Measurements from ENCODE around the gene SEZ6L2. TPM values are rescaled to one million over a fixed set of nuclear protein-coding genes. Genes with fewer than 3 reads are reported as not detected.
A peak's percentile ranks its signal among the peaks of the same experiment; 100 is the strongest.

Gene SEZ6L2
- total and polyA plus RNA-seq, 2 of the 13 experiments (the other 11 are each of a cell fraction or from before 2014, with no cell fraction given), result 14.9 to 16.9 TPM

DNA sequence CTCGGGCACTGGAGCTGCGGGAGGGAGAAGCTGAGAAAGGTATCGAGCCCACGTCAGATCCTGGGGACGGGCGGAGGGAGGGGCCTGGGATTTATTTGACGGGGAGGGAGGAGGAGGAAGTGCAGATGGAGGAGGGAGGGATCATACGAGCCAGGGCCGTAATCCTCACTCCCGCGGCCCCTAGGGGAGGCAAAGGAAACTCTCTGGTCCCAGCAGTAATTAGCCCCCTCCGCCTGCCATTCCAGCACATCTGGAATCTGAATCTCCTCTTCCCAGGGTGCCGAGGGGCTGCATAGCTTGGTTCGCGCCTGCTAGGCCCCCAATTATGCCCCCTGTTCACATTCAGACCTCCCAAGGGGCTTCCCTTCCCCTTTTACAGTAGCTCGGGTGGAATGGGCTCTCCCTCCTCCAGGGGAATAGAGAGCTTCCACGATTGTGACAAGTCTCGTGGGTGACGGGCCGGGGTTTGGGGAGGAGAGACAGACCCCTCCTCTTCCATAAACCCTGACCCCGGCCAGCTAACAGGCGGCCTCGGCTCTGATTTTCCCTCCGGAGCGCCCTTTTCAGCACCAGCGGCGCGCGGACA, at the start of gene SEZ6L2 (continued):
- TF ChIP-seq GLI4 (CRISPR knock-in tag; IDR thresholded peaks at IDR 0.05; ENCODE audit: borderline replicate concordance) (no peak; the same call in 1 of the 2 replicates), TP53 (CRISPR knock-in tag; conservative IDR thresholded peaks at IDR 0.05) (peak; percentile 53; the same call in 1 of the 2 replicates), SAP130 (CRISPR knock-in tag; IDR thresholded peaks at IDR 0.05; ENCODE audit: low read depth) (peak; percentile 92), RCOR2 (CRISPR knock-in tag; IDR thresholded peaks at IDR 0.05) (no peak), ZNF709 (CRISPR knock-in tag; IDR thresholded peaks at IDR 0.05) (peak; percentile 99), ZNF850 (CRISPR knock-in tag; conservative IDR thresholded peaks at IDR 0.05) (no peak), JUNB (CRISPR knock-in tag; IDR thresholded peaks at IDR 0.05; ENCODE audit: borderline replicate concordance) (peak; percentile 71; the same call in 1 of the 2 replicates), ZNF720 (CRISPR knock-in tag; IDR thresholded peaks at IDR 0.05) (no peak), SRSF9 (IDR thresholded peaks at IDR 0.05; ENCODE audit: borderline replicate concordance, insufficient read depth, low read depth, low read length, poor library complexity, severe bottlenecking) (no peak), ZNF777 (CRISPR knock-in tag; IDR thresholded peaks at IDR 0.05) (no peak; the same call in 1 of the 2 replicates), NR2F6 (IDR thresholded peaks at IDR 0.05) (no peak), NR2F6 (CRISPR knock-in tag; IDR thresholded peaks at IDR 0.05) (no peak), ZNF737 (CRISPR knock-in tag; IDR thresholded peaks at IDR 0.05; ENCODE audit: borderline replicate concordance) (0 out of 2 replicates have a peak, but pooled peaks have one; percentile 25), ZNF382 (CRISPR knock-in tag; IDR thresholded peaks at IDR 0.05; ENCODE audit: borderline replicate concordance) (no peak), ZNF350 (CRISPR knock-in tag; IDR thresholded peaks at IDR 0.05; ENCODE audit: borderline replicate concordance, low read depth) (peak; percentile 53; the same call in 1 of the 2 replicates)
- TF ChIP-seq, protein P1, sequence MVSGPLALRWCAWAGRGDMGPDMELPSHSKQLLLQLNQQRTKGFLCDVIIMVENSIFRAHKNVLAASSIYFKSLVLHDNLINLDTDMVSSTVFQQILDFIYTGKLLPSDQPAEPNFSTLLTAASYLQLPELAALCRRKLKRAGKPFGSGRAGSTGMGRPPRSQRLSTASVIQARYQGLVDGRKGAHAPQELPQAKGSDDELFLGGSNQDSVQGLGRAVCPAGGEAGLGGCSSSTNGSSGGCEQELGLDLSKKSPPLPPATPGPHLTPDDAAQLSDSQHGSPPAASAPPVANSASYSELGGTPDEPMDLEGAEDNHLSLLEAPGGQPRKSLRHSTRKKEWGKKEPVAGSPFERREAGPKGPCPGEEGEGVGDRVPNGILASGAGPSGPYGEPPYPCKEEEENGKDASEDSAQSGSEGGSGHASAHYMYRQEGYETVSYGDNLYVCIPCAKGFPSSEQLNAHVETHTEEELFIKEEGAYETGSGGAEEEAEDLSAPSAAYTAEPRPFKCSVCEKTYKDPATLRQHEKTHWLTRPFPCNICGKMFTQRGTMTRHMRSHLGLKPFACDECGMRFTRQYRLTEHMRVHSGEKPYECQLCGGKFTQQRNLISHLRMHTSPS (CRISPR knock-in tag; IDR thresholded peaks at IDR 0.05; ENCODE audit: low read depth), result no peak
- TF ChIP-seq, protein P2, sequence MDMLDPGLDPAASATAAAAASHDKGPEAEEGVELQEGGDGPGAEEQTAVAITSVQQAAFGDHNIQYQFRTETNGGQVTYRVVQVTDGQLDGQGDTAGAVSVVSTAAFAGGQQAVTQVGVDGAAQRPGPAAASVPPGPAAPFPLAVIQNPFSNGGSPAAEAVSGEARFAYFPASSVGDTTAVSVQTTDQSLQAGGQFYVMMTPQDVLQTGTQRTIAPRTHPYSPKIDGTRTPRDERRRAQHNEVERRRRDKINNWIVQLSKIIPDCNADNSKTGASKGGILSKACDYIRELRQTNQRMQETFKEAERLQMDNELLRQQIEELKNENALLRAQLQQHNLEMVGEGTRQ (IDR thresholded peaks at IDR 0.05; ENCODE audit: low read depth, low read length), result no peak
- TF ChIP-seq, protein P2 (CRISPR knock-in tag; IDR thresholded peaks at IDR 0.05; ENCODE audit: borderline replicate concordance), result no peak
- TF ChIP-seq, protein P3, sequence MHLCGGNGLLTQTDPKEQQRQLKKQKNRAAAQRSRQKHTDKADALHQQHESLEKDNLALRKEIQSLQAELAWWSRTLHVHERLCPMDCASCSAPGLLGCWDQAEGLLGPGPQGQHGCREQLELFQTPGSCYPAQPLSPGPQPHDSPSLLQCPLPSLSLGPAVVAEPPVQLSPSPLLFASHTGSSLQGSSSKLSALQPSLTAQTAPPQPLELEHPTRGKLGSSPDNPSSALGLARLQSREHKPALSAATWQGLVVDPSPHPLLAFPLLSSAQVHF (CRISPR knock-in tag; IDR thresholded peaks at IDR 0.05), result no peak; the same call in 1 of the 2 replicates
- TF ChIP-seq, protein P4, sequence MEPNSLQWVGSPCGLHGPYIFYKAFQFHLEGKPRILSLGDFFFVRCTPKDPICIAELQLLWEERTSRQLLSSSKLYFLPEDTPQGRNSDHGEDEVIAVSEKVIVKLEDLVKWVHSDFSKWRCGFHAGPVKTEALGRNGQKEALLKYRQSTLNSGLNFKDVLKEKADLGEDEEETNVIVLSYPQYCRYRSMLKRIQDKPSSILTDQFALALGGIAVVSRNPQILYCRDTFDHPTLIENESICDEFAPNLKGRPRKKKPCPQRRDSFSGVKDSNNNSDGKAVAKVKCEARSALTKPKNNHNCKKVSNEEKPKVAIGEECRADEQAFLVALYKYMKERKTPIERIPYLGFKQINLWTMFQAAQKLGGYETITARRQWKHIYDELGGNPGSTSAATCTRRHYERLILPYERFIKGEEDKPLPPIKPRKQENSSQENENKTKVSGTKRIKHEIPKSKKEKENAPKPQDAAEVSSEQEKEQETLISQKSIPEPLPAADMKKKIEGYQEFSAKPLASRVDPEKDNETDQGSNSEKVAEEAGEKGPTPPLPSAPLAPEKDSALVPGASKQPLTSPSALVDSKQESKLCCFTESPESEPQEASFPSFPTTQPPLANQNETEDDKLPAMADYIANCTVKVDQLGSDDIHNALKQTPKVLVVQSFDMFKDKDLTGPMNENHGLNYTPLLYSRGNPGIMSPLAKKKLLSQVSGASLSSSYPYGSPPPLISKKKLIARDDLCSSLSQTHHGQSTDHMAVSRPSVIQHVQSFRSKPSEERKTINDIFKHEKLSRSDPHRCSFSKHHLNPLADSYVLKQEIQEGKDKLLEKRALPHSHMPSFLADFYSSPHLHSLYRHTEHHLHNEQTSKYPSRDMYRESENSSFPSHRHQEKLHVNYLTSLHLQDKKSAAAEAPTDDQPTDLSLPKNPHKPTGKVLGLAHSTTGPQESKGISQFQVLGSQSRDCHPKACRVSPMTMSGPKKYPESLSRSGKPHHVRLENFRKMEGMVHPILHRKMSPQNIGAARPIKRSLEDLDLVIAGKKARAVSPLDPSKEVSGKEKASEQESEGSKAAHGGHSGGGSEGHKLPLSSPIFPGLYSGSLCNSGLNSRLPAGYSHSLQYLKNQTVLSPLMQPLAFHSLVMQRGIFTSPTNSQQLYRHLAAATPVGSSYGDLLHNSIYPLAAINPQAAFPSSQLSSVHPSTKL (CRISPR knock-in tag; IDR thresholded peaks at IDR 0.05), result 0 out of 2 replicates have a peak, but pooled peaks have one; percentile 9

Measured in HepG2 (cell line).